Measurements from ENCODE around the gene MIF4GD. TPM values are rescaled to one million over a fixed set of nuclear protein-coding genes. Genes with fewer than 3 reads are reported as not detected.

Gene MIF4GD
- total RNA-seq, 1 donor from 2014 or later: 32.1 TPM

DNA sequence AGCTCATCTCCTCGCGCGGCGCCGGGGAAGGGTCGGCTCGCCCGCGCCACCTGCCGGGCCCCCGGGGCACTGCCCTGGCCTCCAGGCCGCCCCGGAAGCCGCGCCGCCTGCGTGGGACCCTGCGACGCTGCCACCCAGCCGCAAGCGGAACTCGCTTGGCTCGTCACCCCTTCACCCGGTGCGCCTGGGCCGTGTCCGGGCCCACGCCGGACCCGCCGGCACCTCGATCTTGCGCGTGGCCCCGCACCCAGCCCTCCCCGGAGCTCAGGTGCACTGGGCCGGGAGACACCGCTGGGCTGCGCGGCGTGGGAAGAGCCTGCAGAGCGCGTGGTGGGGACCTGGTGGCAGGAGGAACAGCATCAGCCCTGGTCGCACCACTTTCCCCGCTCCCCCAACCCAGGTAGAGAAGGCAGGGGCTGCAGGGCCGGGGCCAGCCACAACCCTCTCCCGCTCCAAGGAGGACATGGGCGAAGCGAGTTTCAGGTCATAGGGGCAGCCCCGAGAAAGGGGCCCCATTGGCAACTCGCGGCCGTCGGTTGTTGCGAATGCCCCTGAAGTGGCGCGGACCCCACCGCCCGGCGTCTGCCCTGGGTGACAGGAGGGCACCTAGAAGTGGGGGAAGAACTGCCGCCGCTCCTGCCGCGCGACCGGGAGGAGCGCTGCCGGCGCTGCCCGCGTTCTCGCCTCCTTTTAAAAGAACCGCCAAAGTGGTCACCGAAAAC is 363 bp upstream of the MIF4GD start:
- intact Hi-C loops (cut with DNase I): no loop called here
- peak overlapping the region; percentile 93 for H3K4me3 ChIP-seq
- peaks cover 23% of the 10 kb centered on the region for H3K4me1 ChIP-seq
- H3K9me3 ChIP-seq: no peaks in the 10 kb centered on the region
- peaks cover 34% of the 10 kb centered on the region for H3K36me3 ChIP-seq
- peak; percentile 89 to 94 for ATAC-seq
- DNase-seq: peak; percentile 91
- TF ChIP-seq CTCF (IDR thresholded peaks at IDR 0.05): peak; percentile 75
- H3K27me3 ChIP-seq (ENCODE audit: low read depth): no peaks in the 10 kb centered on the region
- peak overlapping the region; percentile 99 for H3K27ac ChIP-seq

DNA sequence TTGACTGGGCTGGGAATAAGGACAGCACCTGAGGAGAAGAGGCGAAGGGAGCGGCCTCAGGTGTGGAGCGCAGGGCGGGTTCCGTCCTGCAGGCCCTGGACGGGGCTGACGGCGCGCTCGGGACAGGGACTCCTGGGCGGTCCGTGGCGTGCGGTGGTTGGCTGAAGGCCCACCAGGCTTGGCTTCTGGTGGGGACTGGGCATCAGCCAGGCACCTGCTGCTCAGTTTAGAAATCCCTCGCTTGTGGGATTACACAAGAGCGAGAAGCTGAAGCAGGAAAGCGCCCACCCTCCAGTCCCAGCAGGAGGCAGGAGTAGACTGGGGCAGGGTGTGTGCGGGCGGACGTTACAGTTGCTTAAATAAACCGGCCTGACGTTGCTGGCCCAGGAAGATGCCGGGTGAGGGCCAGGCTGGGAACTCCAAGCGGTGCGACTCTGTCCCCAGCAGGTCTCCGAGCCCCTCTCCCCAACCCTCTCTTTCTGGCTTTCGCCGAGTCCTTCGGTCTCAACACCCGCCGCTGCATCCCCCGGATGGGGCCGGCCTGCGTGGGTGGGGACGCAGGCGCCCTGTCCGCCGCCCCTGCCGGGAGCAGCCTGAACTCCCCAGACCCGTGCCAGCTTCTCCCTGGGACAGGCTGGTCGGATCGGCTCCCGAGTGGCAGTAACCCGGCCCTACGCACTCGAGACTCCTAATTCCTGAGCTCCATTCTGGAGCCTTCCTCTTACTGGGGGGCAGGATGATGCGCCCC is 639 bp downstream of the MIF4GD start:
- Histone ChIP-seq H3K9me3 (no peaks in the 10 kb centered on the region), H3K4me1 (peaks cover 23% of the 10 kb centered on the region), H3K36me3 (peaks cover 44% of the 10 kb centered on the region), H3K4me3 (peak overlapping the region; percentile 93), H3K27ac (peak overlapping the region; percentile 99), H3K27me3 (ENCODE audit: low read depth) (no peaks in the 10 kb centered on the region)
- intact Hi-C loops (cut with DNase I): no loop called here
- DNase-seq: peak; percentile 83
- TF ChIP-seq CTCF (IDR thresholded peaks at IDR 0.05): peak; percentile 35
- ATAC-seq: peak; percentile 72 to 76

GRCh38 chr17:75269844-75270217 is 1.2 kb downstream of the MIF4GD start:
- peaks cover 23% of the 10 kb centered on the region for H3K4me1 ChIP-seq
- no peak for TF ChIP-seq CTCF (IDR thresholded peaks at IDR 0.05)
- peak overlapping the region; percentile 93 for H3K4me3 ChIP-seq
- intact Hi-C loops (cut with DNase I): no loop called here
- ATAC-seq (no peak), DNase-seq (no peak)
- H3K27me3 ChIP-seq (ENCODE audit: low read depth): no peaks in the 10 kb centered on the region
- peaks cover 50% of the 10 kb centered on the region for H3K36me3 ChIP-seq
- no peaks in the 10 kb centered on the region for H3K9me3 ChIP-seq
- H3K27ac ChIP-seq: peak overlapping the region; percentile 99

DNA sequence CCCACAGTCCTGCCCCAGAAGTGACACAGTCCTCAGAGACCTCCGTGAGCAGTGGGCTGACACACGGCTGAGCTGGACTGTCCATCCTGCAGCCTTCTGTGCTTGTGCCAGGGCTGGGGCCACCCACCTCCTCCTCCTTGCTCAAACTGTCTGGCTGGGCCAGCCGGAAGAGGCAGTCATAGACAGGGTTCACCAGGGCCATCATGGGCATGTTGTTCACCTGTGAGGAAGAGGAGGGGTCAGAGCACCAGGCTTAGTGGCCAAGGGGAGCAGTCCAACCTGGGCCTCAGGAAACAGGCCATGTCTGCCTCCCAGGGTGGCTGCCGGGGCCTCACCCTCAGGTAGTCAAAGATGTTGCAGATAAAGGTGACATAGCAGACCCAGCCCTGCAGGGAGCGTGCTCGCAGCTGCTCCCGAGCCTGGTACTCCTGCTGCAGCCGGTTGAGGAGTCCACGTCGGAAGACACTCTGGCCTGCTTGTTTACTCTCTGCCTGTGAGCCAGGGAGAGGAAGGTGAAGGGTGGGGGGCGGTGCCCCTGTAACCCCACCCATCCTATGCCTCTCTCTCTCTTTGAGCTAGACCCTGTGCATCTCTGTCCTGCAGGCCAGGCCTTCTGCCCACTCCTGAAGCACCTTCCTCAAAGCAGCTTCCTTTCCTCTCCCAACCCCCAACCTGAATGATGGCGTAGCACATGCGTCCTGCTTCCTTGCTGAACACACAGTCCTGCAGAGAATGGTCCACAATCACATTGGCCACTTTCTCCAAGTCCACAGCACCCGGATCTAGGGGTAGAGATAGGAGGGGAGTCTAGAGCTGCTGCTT is 3.4 kb downstream of the MIF4GD start:
- H3K27me3 ChIP-seq (ENCODE audit: low read depth): no peaks in the 10 kb centered on the region
- intact Hi-C loops (cut with DNase I): no loop called here
- ATAC-seq (no peak), DNase-seq (no peak)
- TF ChIP-seq CTCF (IDR thresholded peaks at IDR 0.05): no peak
- no peak overlapping the region for H3K4me3 ChIP-seq
- peaks cover 23% of the 10 kb centered on the region for H3K4me1 ChIP-seq
- peaks cover 49% of the 10 kb centered on the region for H3K36me3 ChIP-seq
- no peaks in the 10 kb centered on the region for H3K9me3 ChIP-seq
- H3K27ac ChIP-seq: no peak overlapping the region

- no peaks in the 10 kb centered on the region for H3K9me3 ChIP-seq
- no peak overlapping the region for H3K27ac ChIP-seq
- peak; percentile 70 for DNase-seq
- no peak overlapping the region for H3K4me3 ChIP-seq
- H3K27me3 ChIP-seq (ENCODE audit: low read depth): no peaks in the 10 kb centered on the region
- no peak for ATAC-seq
- intact Hi-C loops (cut with DNase I): no loop called here
- H3K4me1 ChIP-seq: peaks cover 23% of the 10 kb centered on the region
- TF ChIP-seq CTCF (IDR thresholded peaks at IDR 0.05): no peak
- peaks cover 47% of the 10 kb centered on the region for H3K36me3 ChIP-seq
Measured at GRCh38 chr17:75267153-75267410, 3.9 kb downstream of the MIF4GD start.
